HepG2 (cell line): ENCODE data around the gene VGLL1. TPM values are rescaled to one million over a fixed set of nuclear protein-coding genes. Genes with fewer than 3 reads are reported as not detected.
A peak's percentile ranks its signal among the peaks of the same experiment; 100 is the strongest.

ENCODE experiments used
- HOXD1 ChIP-seq: sonication (generic); formaldehyde crosslinking; IDR thresholded peaks from 2 replicates; pipeline ENCODE4 v1.5.0; 2020; ENCODE audit warnings: missing genetic modification reagents
- KAT2B ChIP-seq: fragments of 150-350 bp; IDR thresholded peaks from 2 replicates; pipeline ENCODE4 v1.6.1; 2014; ENCODE audit warnings: low read depth, low read length, borderline replicate concordance
- MYNN ChIP-seq: sonication (generic); formaldehyde crosslinking; IDR thresholded peaks from 2 replicates; pipeline ENCODE4 v1.4.0; 2020; ENCODE audit warnings: mild to moderate bottlenecking, low read depth, missing genetic modification reagents
- PHF20 ChIP-seq: sonication (generic); formaldehyde crosslinking; IDR thresholded peaks from 2 replicates; pipeline ENCODE4 v1.5.0; 2020; ENCODE audit warnings: mild to moderate bottlenecking, missing genetic modification reagents
- POLR2A ChIP-seq, 2 experiments: IDR thresholded peaks; 2 replicates each; pipeline ENCODE4 v1.6.1; 2011; ENCODE audit warnings: low read depth in 2 of 2, low read length in 2 of 2, mild to moderate bottlenecking in 1 of 2, moderate library complexity in 1 of 2; ENCODE audit not compliant: insufficient read depth in 1 of 2
- RFXANK ChIP-seq: IDR thresholded peaks from 2 replicates; pipeline ENCODE4 v1.6.1; 2016
- SMARCE1 ChIP-seq: fragments of 450-650 bp; IDR thresholded peaks from 2 replicates; pipeline ENCODE4 v1.6.1; 2017; ENCODE audit warnings: borderline replicate concordance
- SP1 ChIP-seq, 2 experiments: fragments of 450-650 bp in 1 of 2; sonication (generic) in 1 of 2; formaldehyde crosslinking in 1 of 2; IDR thresholded peaks; 2 replicates each; pipeline versions ENCODE4 v1.4.0 to v1.6.1; 2016 to 2020; ENCODE audit warnings: missing genetic modification reagents in 1 of 2
- ZBTB38 ChIP-seq: sonication (generic); formaldehyde crosslinking; IDR thresholded peaks from 2 replicates; pipeline ENCODE4 v1.5.1; 2020; ENCODE audit warnings: mild to moderate bottlenecking, missing genetic modification reagents
- ZFY ChIP-seq: sonication (generic); formaldehyde crosslinking; IDR thresholded peaks from 2 replicates; pipeline ENCODE4 v1.4.0; 2020; ENCODE audit warnings: missing genetic modification reagents
- ZNF333 ChIP-seq: sonication (generic); formaldehyde crosslinking; IDR thresholded peaks from 2 replicates; pipeline ENCODE4 v1.4.0; 2020; ENCODE audit warnings: mild to moderate bottlenecking, missing genetic modification reagents, borderline replicate concordance
- ZNF446 ChIP-seq: sonication (generic); formaldehyde crosslinking; IDR thresholded peaks from 2 replicates; pipeline ENCODE4 v1.5.0; 2020; ENCODE audit warnings: mild to moderate bottlenecking, missing genetic modification reagents
- ZNF569 ChIP-seq: sonication (generic); formaldehyde crosslinking; IDR thresholded peaks from 2 replicates; pipeline ENCODE4 v1.5.0; 2020; ENCODE audit warnings: mild to moderate bottlenecking, missing genetic modification reagents, moderate library complexity, borderline replicate concordance
- ZNF572 ChIP-seq: sonication (generic); formaldehyde crosslinking; IDR thresholded peaks from 2 replicates; pipeline ENCODE4 v1.5.1; 2020; ENCODE audit warnings: mild to moderate bottlenecking, missing genetic modification reagents
- ZNF660 ChIP-seq: sonication (generic); formaldehyde crosslinking; IDR thresholded peaks from 2 replicates; pipeline ENCODE4 v1.5.1; 2020; ENCODE audit warnings: mild to moderate bottlenecking, low read depth, missing genetic modification reagents, borderline replicate concordance
- ZNF766 ChIP-seq: sonication (generic); formaldehyde crosslinking; IDR thresholded peaks from 2 replicates; pipeline ENCODE4 v1.5.0; 2020; ENCODE audit warnings: missing genetic modification reagents, borderline replicate concordance
- ZNF781 ChIP-seq: sonication (generic); formaldehyde crosslinking; IDR thresholded peaks from 2 replicates; pipeline ENCODE4 v1.5.1; 2020; ENCODE audit warnings: borderline replicate concordance, mild to moderate bottlenecking, missing genetic modification reagents; ENCODE audit errors: not compliant biosample characterization
- ZNF816 ChIP-seq: sonication (generic); formaldehyde crosslinking; IDR thresholded peaks from 2 replicates; pipeline ENCODE4 v1.8.0; 2022; ENCODE audit warnings: missing genetic modification reagents, mild to moderate bottlenecking, borderline replicate concordance
- polyA plus RNA-seq, 8 experiments: library from polyadenylated mRNA; depleted of rRNA in 3 of 8; stranded (reverse) in 7 of 8; unstranded in 1 of 8; fragments of >200 nt; fragmentation: Illumina TruSeq in 4 of 8; extraction: Trizol in 4 of 8; gene quantifications; 2 replicates each; pipeline versions ENCODE4 v1.2.1 to v1.2.3, GENCODE V29; 2011 to 2016; ENCODE audit warnings: low read depth in 4 of 8, missing spikeins in 1 of 8, mixed read lengths in 1 of 8; ENCODE audit not compliant: insufficient read depth in 1 of 8
- total RNA-seq, 5 experiments: library from RNA; depleted of rRNA; stranded (reverse); fragments of >200 nt; fragmentation: Illumina TruSeq; extraction: Trizol; gene quantifications; 2 replicates each; pipeline ENCODE4 v1.2.3, GENCODE V29; 2016; ENCODE audit warnings: low read depth in 1 of 5
- TF ChIP-seq, protein P1 (sequence below): sonication (generic); formaldehyde crosslinking; IDR thresholded peaks from 2 replicates; pipeline ENCODE4 v1.5.0; 2020; ENCODE audit warnings: missing genetic modification reagents, mild to moderate bottlenecking, borderline replicate concordance
- TF ChIP-seq, protein P2 (sequence below): sonication (generic); formaldehyde crosslinking; IDR thresholded peaks from 2 replicates; pipeline ENCODE4 v1.4.0; 2020; ENCODE audit warnings: missing genetic modification reagents
- TF ChIP-seq, protein P3 (sequence below): sonication (generic); formaldehyde crosslinking; IDR thresholded peaks from 2 replicates; pipeline ENCODE4 v1.5.0; 2020; ENCODE audit warnings: mild to moderate bottlenecking, missing genetic modification reagents

VGLL1 gene
- total and polyA plus RNA-seq, 2 of the 13 experiments (the other 11 are each of a cell fraction or from before 2014, with no cell fraction given): not detected

DNA sequence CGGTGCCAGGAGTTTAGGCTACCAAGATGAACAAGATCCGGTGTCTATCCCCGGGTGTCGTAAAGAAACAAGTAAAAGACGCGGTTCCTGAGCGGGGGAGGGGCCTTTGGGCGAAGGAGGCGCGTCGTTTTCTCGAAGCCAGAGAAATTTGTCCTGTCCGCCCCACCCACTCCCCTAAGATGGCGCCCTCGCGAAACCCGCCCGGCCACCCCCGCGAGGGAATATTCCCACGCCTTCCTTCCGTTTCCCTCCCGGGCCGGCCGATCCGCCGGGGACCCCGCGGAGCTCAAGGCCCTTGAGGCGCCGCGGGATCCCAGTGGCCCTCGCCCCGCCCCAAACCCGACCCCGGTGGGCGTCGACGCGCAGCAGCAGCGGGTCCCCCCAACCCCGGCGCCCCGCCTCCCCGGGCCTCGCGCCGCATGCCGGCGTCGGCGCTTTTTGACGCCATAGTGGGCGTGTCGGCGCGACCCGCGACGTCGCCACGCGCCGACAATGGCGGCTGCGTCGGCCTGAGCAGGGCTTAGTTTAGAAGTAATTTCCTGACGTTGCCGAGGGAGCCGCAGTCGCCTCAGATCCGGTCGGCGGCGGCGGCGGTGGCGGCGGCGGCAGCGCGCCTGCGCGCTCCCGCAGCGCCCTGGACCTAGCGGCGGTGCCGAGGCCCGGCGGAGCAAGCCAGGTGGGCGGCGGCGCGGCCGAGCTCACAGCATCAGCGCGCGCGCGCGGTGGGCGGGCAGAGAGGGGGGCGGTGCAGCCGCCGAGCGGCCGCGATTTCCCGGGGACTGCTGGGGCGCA is 35.1 kb upstream of the VGLL1 start (continued):
- TF ChIP-seq, protein P1, sequence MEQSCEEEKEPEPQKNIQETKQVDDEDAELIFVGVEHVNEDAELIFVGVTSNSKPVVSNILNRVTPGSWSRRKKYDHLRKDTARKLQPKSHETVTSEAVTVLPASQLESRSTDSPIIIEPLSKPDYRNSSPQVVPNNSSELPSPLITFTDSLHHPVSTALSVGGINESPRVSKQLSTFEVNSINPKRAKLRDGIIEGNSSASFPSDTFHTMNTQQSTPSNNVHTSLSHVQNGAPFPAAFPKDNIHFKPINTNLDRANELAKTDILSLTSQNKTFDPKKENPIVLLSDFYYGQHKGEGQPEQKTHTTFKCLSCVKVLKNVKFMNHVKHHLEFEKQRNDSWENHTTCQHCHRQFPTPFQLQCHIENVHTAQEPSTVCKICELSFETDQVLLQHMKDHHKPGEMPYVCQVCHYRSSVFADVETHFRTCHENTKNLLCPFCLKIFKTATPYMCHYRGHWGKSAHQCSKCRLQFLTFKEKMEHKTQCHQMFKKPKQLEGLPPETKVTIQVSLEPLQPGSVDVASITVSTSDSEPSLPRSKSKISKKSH (CRISPR knock-in tag): no peak
- TF ChIP-seq ZNF816 (CRISPR knock-in tag): no peak
- no peak for TF ChIP-seq RFXANK
- peak in 1 of 2 experiments; percentile 55; a peak in 2 of 4 replicates for TF ChIP-seq POLR2A (IDR thresholded peaks at IDR 0.05; ENCODE audit: insufficient read depth in 1 of 2, low read depth in 2 of 2, low read length in 2 of 2)
- no peak for TF ChIP-seq ZNF572 (CRISPR knock-in tag)
- TF ChIP-seq, protein P2, sequence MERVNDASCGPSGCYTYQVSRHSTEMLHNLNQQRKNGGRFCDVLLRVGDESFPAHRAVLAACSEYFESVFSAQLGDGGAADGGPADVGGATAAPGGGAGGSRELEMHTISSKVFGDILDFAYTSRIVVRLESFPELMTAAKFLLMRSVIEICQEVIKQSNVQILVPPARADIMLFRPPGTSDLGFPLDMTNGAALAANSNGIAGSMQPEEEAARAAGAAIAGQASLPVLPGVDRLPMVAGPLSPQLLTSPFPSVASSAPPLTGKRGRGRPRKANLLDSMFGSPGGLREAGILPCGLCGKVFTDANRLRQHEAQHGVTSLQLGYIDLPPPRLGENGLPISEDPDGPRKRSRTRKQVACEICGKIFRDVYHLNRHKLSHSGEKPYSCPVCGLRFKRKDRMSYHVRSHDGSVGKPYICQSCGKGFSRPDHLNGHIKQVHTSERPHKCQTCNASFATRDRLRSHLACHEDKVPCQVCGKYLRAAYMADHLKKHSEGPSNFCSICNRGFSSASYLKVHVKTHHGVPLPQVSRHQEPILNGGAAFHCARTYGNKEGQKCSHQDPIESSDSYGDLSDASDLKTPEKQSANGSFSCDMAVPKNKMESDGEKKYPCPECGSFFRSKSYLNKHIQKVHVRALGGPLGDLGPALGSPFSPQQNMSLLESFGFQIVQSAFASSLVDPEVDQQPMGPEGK (CRISPR knock-in tag): peak; percentile 38; the same call in 1 of the 2 replicates
- no peak for TF ChIP-seq ZBTB38
- no peak for TF ChIP-seq ZNF333 (CRISPR knock-in tag)
- no peak for TF ChIP-seq ZNF446 (CRISPR knock-in tag)
- TF ChIP-seq MYNN (CRISPR knock-in tag): no peak
- TF ChIP-seq HOXD1 (CRISPR knock-in tag): no peak
- TF ChIP-seq ZNF781: no peak
- TF ChIP-seq ZNF569 (CRISPR knock-in tag): no peak
- TF ChIP-seq ZNF660 (CRISPR knock-in tag): no peak
- TF ChIP-seq SP1 (IDR thresholded peaks at IDR 0.05): no peak
- peak; percentile 92 for TF ChIP-seq SP1 (CRISPR knock-in tag; IDR thresholded peaks at IDR 0.05)
- TF ChIP-seq SMARCE1: no peak
- no peak for TF ChIP-seq ZNF766
- TF ChIP-seq ZFY: peak; percentile 80
- peak; percentile 44; the same call in 1 of the 2 replicates for TF ChIP-seq PHF20 (CRISPR knock-in tag)
- TF ChIP-seq, protein P3, sequence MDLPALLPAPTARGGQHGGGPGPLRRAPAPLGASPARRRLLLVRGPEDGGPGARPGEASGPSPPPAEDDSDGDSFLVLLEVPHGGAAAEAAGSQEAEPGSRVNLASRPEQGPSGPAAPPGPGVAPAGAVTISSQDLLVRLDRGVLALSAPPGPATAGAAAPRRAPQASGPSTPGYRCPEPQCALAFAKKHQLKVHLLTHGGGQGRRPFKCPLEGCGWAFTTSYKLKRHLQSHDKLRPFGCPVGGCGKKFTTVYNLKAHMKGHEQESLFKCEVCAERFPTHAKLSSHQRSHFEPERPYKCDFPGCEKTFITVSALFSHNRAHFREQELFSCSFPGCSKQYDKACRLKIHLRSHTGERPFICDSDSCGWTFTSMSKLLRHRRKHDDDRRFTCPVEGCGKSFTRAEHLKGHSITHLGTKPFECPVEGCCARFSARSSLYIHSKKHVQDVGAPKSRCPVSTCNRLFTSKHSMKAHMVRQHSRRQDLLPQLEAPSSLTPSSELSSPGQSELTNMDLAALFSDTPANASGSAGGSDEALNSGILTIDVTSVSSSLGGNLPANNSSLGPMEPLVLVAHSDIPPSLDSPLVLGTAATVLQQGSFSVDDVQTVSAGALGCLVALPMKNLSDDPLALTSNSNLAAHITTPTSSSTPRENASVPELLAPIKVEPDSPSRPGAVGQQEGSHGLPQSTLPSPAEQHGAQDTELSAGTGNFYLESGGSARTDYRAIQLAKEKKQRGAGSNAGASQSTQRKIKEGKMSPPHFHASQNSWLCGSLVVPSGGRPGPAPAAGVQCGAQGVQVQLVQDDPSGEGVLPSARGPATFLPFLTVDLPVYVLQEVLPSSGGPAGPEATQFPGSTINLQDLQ (CRISPR knock-in tag): no peak
- no peak for TF ChIP-seq KAT2B
